IMR-90 (cell line): Measurements from ENCODE around the gene HOXC13. TPM values are rescaled to one million over a fixed set of nuclear protein-coding genes. Genes with fewer than 3 reads are reported as not detected.

Experiments
- ATAC-seq: fragments of 200-7000 bp; cut with Tn5 transposase; 2 replicates; pipeline ENCODE4 v1.9.1; 2020; ENCODE audit warnings: low read depth, mild to moderate bottlenecking, moderate library complexity
- BruUV-seq: library from RNA; stranded (reverse); fragments of 400-500 nt; replicated peaks from 2 replicates; lab custom pipeline; 2021; lab: Mats Ljungman, UMichigan
- CTCF ChIA-PET: fragments of 300-600 bp; formaldehyde crosslinking; extraction: SDS; loops from one replicate; lab custom pipeline; 2021; ENCODE audit warnings: antibody characterized with exemption; lab: Yijun Ruan, JAX
- POLR2A ChIA-PET: fragments of 300-600 bp; sonication (Branson Sonifier 250); formaldehyde crosslinking; loops from one replicate; lab custom pipeline; 2022; ENCODE audit warnings: antibody characterized with exemption; ENCODE audit not compliant: unreplicated experiment; lab: Charles Lee
- DNase-seq: peaks from one replicate; pipeline ENCODE4 v3.0.0; 2013
- H2AFZ ChIP-seq: replicated peaks from 2 replicates; pipeline ENCODE3; 2013; ENCODE audit warnings: low read length, mild to moderate bottlenecking; ENCODE audit not compliant: poor library complexity
- H2AK5ac ChIP-seq: 2 replicates; pipeline ENCODE4 v1.6.1; 2013; ENCODE audit warnings: low read depth, low read length, inconsistent platforms
- H2AK9ac ChIP-seq: replicated peaks from 2 replicates; pipeline ENCODE3; 2013; ENCODE audit warnings: mild to moderate bottlenecking, low read depth, low read length, moderate library complexity; ENCODE audit not compliant: poor library complexity
- H2BK120ac ChIP-seq: 2 replicates; pipeline ENCODE4 v1.6.1; 2013; ENCODE audit warnings: low read depth, low read length, inconsistent platforms
- H2BK15ac ChIP-seq: 3 replicates; pipeline ENCODE4 v1.6.1; 2013; ENCODE audit warnings: low read depth, low read length, inconsistent platforms
- H2BK20ac ChIP-seq: 2 replicates; pipeline ENCODE4 v1.6.1; 2013; ENCODE audit warnings: low read depth, mild to moderate bottlenecking, inconsistent platforms, low read length, moderate library complexity
- H2BK5ac ChIP-seq: 2 replicates; pipeline ENCODE4 v1.6.1; 2013; ENCODE audit warnings: mild to moderate bottlenecking, low read depth, low read length, inconsistent platforms; ENCODE audit not compliant: poor library complexity, severe bottlenecking
- H3K14ac ChIP-seq: replicated peaks from 2 replicates; pipeline ENCODE4 v1.6.1; 2013; ENCODE audit warnings: low read depth, low read length, inconsistent platforms
- H3K18ac ChIP-seq: 2 replicates; pipeline ENCODE4 v1.6.1; 2013; ENCODE audit warnings: low read depth, low read length, control low read depth
- H3K23ac ChIP-seq: 2 replicates; pipeline ENCODE4 v1.6.1; 2013; ENCODE audit warnings: low read depth, low read length, inconsistent platforms
- H3K27ac ChIP-seq: 2 replicates; pipeline ENCODE4 v1.5.1; 2013; ENCODE audit warnings: mild to moderate bottlenecking, control low read depth, low read length; ENCODE audit not compliant: insufficient read depth
- H3K27me3 ChIP-seq: 2 replicates; pipeline ENCODE4 v1.6.1; 2013; ENCODE audit warnings: low read length; ENCODE audit not compliant: control insufficient read depth, insufficient read depth
- H3K36me3 ChIP-seq: 2 replicates; pipeline ENCODE4 v1.6.1; 2013; ENCODE audit warnings: low read length, mixed read lengths; ENCODE audit not compliant: control insufficient read depth, insufficient read depth
- H3K4ac ChIP-seq: 2 replicates; pipeline ENCODE4 v1.6.1; 2013; ENCODE audit warnings: low read depth, low read length, inconsistent platforms
- H3K4me1 ChIP-seq: 2 replicates; pipeline ENCODE4 v1.6.1; 2013; ENCODE audit warnings: low read length, mixed read lengths; ENCODE audit not compliant: control insufficient read depth, insufficient read depth
- H3K4me2 ChIP-seq: 2 replicates; pipeline ENCODE4 v1.6.1; 2013; ENCODE audit warnings: low read depth, mild to moderate bottlenecking, control low read depth, low read length, moderate library complexity
- H3K4me3 ChIP-seq: 2 replicates; pipeline ENCODE4 v1.5.1; 2013; ENCODE audit warnings: low read depth, mild to moderate bottlenecking, control low read depth, low read length, moderate library complexity; ENCODE audit not compliant: insufficient read depth
- H3K56ac ChIP-seq: 2 replicates; pipeline ENCODE4 v1.6.1; 2013; ENCODE audit warnings: low read length, inconsistent platforms; ENCODE audit not compliant: insufficient read depth; ENCODE audit errors: extremely low read depth
- H3K79me1 ChIP-seq, 2 experiments: 2 replicates each; pipeline ENCODE4 v1.6.1; 2013; ENCODE audit warnings: low read length in 2 of 2, inconsistent platforms in 1 of 2, low read depth in 1 of 2
- H3K9ac ChIP-seq: 2 replicates; pipeline ENCODE4 v1.6.1; 2013; ENCODE audit warnings: low read depth, low read length, control low read depth
- H3K9me1 ChIP-seq: 2 replicates; pipeline ENCODE4 v1.6.1; 2013; ENCODE audit warnings: low read length, inconsistent platforms; ENCODE audit not compliant: insufficient read depth
- H3K9me3 ChIP-seq: 2 replicates; pipeline ENCODE4 v1.6.1; 2013; ENCODE audit warnings: low read length; ENCODE audit not compliant: control insufficient read depth, insufficient read depth
- H4K20me1 ChIP-seq: 2 replicates; pipeline ENCODE4 v1.6.1; 2013; ENCODE audit warnings: low read length, inconsistent platforms; ENCODE audit not compliant: insufficient read depth
- H4K5ac ChIP-seq: 2 replicates; pipeline ENCODE4 v1.6.1; 2013; ENCODE audit warnings: mild to moderate bottlenecking, low read depth, low read length, control low read depth
- H4K8ac ChIP-seq, 2 experiments: 2 replicates each; pipeline ENCODE4 v1.6.1; 2013; ENCODE audit warnings: low read depth in 2 of 2, low read length in 2 of 2, control low read depth in 1 of 2, inconsistent platforms in 1 of 2
- H4K91ac ChIP-seq: 2 replicates; pipeline ENCODE4 v1.6.1; 2013; ENCODE audit warnings: low read depth, low read length, inconsistent platforms; ENCODE audit not compliant: insufficient read depth
- BHLHE40 ChIP-seq: fragments of 150-350 bp; IDR thresholded peaks from 2 replicates; pipeline ENCODE4 v1.6.1; 2016; ENCODE audit warnings: mild to moderate bottlenecking, low read depth, low read length
- CEBPB ChIP-seq: IDR thresholded peaks from 2 replicates; pipeline ENCODE4 v1.6.1; 2012; ENCODE audit warnings: low read depth, low read length, improper control_type of control experiment
- CHD1 ChIP-seq: IDR thresholded peaks from 2 replicates; pipeline ENCODE4 v1.6.1; 2012; ENCODE audit warnings: low read depth, low read length, improper control_type of control experiment
- CTCF ChIP-seq: conservative IDR thresholded peaks from 2 replicates; pipeline ENCODE4 v1.5.1; 2012; ENCODE audit warnings: mild to moderate bottlenecking, low read depth, low read length, improper control_type of control experiment
- FOS ChIP-seq: fragments of 150-350 bp; IDR thresholded peaks from 2 replicates; pipeline ENCODE4 v1.6.1; 2016; ENCODE audit warnings: low read depth, low read length
- MAFK ChIP-seq: IDR thresholded peaks from 2 replicates; pipeline ENCODE4 v1.6.1; 2012; ENCODE audit warnings: low read depth, low read length, improper control_type of control experiment
- MXI1 ChIP-seq: IDR thresholded peaks from 2 replicates; pipeline ENCODE4 v1.6.1; 2012; ENCODE audit warnings: low read depth, mild to moderate bottlenecking, low read length, moderate library complexity, borderline replicate concordance
- NFE2L2 ChIP-seq: fragments of 150-350 bp; IDR thresholded peaks from 2 replicates; pipeline ENCODE4 v1.6.1; 2016; ENCODE audit warnings: low read depth, mild to moderate bottlenecking, low read length
- POLR2A ChIP-seq: IDR thresholded peaks from 2 replicates; pipeline ENCODE4 v1.6.1; 2012; ENCODE audit warnings: mild to moderate bottlenecking, low read depth, low read length
- RAD21 ChIP-seq: IDR thresholded peaks from 2 replicates; pipeline ENCODE4 v1.6.1; 2012; ENCODE audit warnings: low read length, improper control_type of control experiment
- RCOR1 ChIP-seq: IDR thresholded peaks from 2 replicates; pipeline ENCODE4 v1.6.1; 2012; ENCODE audit warnings: mild to moderate bottlenecking, low read length, improper control_type of control experiment; ENCODE audit not compliant: insufficient replicate concordance
- RFX5 ChIP-seq: IDR thresholded peaks from 2 replicates; pipeline ENCODE4 v1.8.0; 2012; ENCODE audit warnings: low read depth, mild to moderate bottlenecking, low read length, moderate library complexity
- SMC3 ChIP-seq: fragments of 150-350 bp; IDR thresholded peaks from 2 replicates; pipeline ENCODE4 v1.6.1; 2016; ENCODE audit warnings: low read depth, mild to moderate bottlenecking, antibody characterized with exemption, low read length, moderate library complexity
- WGBS, 2 experiments: methylation state at CpG; one replicate each; pipeline versions ENCODE4 v1.1.5 to v1.1.7; 2013; ENCODE audit warnings: missing lambda C conversion rate in 2 of 2; ENCODE audit not compliant: insufficient read length in 1 of 2; ENCODE audit errors: extremely low coverage in 2 of 2; 5-methylcytosine and 5-hydroxymethylcytosine counted together
- dilution Hi-C: fragments of 300-500 bp; cut with HindIII; formaldehyde crosslinking; loops from one replicate; pipeline ENCODE4 v1.14.3; 2018; ENCODE audit warnings: low sequenced_read_pairs; ENCODE audit not compliant: unreplicated experiment
- in situ Hi-C: fragments of 300-500 bp; cut with MboI; formaldehyde crosslinking; loops from 3 replicates; pipeline ENCODE4 v1.14.3; 2019; ENCODE audit warnings: low sequenced_read_pairs, inconsistent platforms, mixed read lengths
- intact Hi-C: fragments of 100-400 bp; cut with micrococcal nuclease; formaldehyde crosslinking; loops from 2 replicates; pipeline ENCODE4 v1.10.0; 2022
- polyA plus RNA-seq, 3 experiments: library from polyadenylated mRNA; depleted of rRNA; stranded (reverse); fragments of >200 nt; gene quantifications; 2 replicates each; pipeline ENCODE4 v1.2.3, GENCODE V29; 2012; ENCODE audit warnings: low replicate concordance in 1 of 3
- total RNA-seq: library from RNA; depleted of rRNA; stranded (reverse); fragments of >200 nt; gene quantifications from 2 replicates; pipeline ENCODE4 v1.2.3, GENCODE V29; 2012
- TF ChIP-seq, protein P1 (sequence below): fragments of 150-350 bp; IDR thresholded peaks from 2 replicates; pipeline ENCODE4 v1.6.1; 2016; ENCODE audit warnings: low read depth, mild to moderate bottlenecking, low read length, moderate library complexity, borderline replicate concordance
- TF ChIP-seq, protein P2 (sequence below): fragments of 150-350 bp; IDR thresholded peaks from 2 replicates; pipeline ENCODE4 v1.6.1; 2017; ENCODE audit warnings: mild to moderate bottlenecking, antibody characterized with exemption, low read length, low read depth

HOXC13 gene
- total and polyA plus RNA-seq, 2 of the 4 experiments (the other 2 are of a cell fraction): not detected

DNA sequence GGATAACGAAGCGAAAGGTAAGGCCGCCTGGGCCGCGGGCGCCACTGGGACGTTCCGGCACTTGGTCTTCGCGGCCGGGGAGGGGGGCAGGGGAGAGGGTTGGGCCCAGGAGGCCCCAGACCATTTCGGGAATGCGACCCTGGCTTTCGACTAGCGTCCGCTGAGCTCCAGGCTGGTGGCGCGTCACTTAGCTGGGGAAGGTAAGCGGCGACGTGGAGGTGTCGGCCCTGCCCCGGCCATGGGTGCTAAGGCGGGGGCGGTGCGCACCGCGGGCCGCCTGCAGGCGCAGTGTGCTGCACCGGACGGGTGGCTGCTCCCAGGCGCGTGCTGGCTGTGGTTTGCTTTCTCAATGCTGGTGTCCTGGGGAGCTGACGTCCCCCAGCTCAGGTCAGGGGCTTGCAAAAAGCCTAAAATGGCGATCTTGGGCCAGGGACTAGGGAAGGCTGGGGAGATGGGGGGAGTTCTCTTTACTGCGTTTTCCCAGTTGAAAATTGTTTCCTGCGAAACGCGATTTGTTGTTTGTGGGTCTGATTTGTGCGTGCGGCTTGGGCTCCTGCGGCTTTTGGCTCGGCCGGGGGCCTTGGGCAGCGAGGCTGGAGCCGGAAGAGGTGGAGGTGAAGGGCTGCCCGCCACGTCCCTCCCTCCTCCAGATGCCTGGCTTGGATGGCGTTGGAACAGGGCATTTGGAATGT lies 47.5 kb downstream of the HOXC13 start:
- Histone ChIP-seq H2AK9ac (no peak overlapping the region), H2BK120ac (no peak overlapping the region), H4K5ac (no peak overlapping the region), H3K36me3 (no peaks in the 10 kb centered on the region), H3K4ac (no peak overlapping the region), H4K91ac (no peak overlapping the region), H3K79me1 (no peaks in the 10 kb centered on the region), H3K4me1 (0 out of 2 replicates have a peak, but pooled peaks cover 2% of the 10 kb centered on the region), H3K4me2 (no peak overlapping the region), H3K56ac (no peak overlapping the region), H4K20me1 (no peaks in the 10 kb centered on the region; the same call in 1 of the 2 replicates), H3K23ac (no peak overlapping the region), H3K9me1 (no peaks in the 10 kb centered on the region), H2AFZ (no peak overlapping the region), H2BK5ac (no peak overlapping the region), H3K14ac (no peak overlapping the region), H3K27me3 (peaks cover 96% of the 10 kb centered on the region), H2BK15ac (no peak overlapping the region), H3K18ac (no peak overlapping the region), H3K9ac (no peak overlapping the region), H4K8ac (no peak overlapping the region), H3K4me3 (no peak overlapping the region), H2AK5ac (no peak overlapping the region), H2BK20ac (no peak overlapping the region), H3K9me3 (peaks cover 5% of the 10 kb centered on the region), H3K27ac (no peak overlapping the region)
- dilution Hi-C loops (no loop called here), intact Hi-C loops (loop anchor here (5.0 kb wide), 1 partner anchor 219 kb away; no protein-coding TSS in a partner anchor), in situ Hi-C loops (no loop called here)
- BruUV-seq: no TSS peak
- ATAC-seq (no peak), DNase-seq (no peak)
- POLR2A ChIA-PET: interaction anchor here (0.6 kb wide), 1 partner anchor 249 kb away, joined by 3 read pairs; no protein-coding TSS in a partner anchor
- 0% methylated on average over 12 of the region's 50 CpGs; no CpG with 5 or more reads in 1 of the 2 experiments for WGBS, 2 experiments
- CTCF ChIA-PET: no interaction called here
- TF ChIP-seq NFE2L2: no peak
- no peak for TF ChIP-seq MAFK
- no peak for TF ChIP-seq POLR2A
- no peak for TF ChIP-seq FOS
- no peak for TF ChIP-seq RAD21
- TF ChIP-seq CTCF: no peak
- TF ChIP-seq BHLHE40: no peak
- TF ChIP-seq MXI1: no peak
- no peak for TF ChIP-seq RFX5
- TF ChIP-seq, protein P1, sequence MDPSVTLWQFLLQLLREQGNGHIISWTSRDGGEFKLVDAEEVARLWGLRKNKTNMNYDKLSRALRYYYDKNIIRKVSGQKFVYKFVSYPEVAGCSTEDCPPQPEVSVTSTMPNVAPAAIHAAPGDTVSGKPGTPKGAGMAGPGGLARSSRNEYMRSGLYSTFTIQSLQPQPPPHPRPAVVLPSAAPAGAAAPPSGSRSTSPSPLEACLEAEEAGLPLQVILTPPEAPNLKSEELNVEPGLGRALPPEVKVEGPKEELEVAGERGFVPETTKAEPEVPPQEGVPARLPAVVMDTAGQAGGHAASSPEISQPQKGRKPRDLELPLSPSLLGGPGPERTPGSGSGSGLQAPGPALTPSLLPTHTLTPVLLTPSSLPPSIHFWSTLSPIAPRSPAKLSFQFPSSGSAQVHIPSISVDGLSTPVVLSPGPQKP: no peak
- no peak for TF ChIP-seq CHD1
- TF ChIP-seq SMC3: no peak
- TF ChIP-seq, protein P2, sequence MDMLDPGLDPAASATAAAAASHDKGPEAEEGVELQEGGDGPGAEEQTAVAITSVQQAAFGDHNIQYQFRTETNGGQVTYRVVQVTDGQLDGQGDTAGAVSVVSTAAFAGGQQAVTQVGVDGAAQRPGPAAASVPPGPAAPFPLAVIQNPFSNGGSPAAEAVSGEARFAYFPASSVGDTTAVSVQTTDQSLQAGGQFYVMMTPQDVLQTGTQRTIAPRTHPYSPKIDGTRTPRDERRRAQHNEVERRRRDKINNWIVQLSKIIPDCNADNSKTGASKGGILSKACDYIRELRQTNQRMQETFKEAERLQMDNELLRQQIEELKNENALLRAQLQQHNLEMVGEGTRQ: no peak
- no peak for TF ChIP-seq CEBPB
- TF ChIP-seq RCOR1: no peak
